ENCODE measurements around the gene CEP104. TPM values are rescaled to one million over a fixed set of nuclear protein-coding genes. Genes with fewer than 3 reads are reported as not detected.

CEP104 gene
- total RNA-seq, 4 donors from 2014 or later, result 16.1 to 56.7 (median 39.6) TPM

GRCh38 chr1:3852091-3852490 is 4.9 kb downstream of the CEP104 start:
- H3K27me3 ChIP-seq, result no peaks in the 10 kb centered on the region
- WGBS, result 84% methylated on average over 12 of the region's 12 CpGs
- no peak for TF ChIP-seq POLR2A (IDR thresholded peaks at IDR 0.05)
- no peak for TF ChIP-seq CTCF (IDR thresholded peaks at IDR 0.05)
- no peak for TF ChIP-seq POLR2AphosphoS5 (IDR thresholded peaks at IDR 0.05)
- TF ChIP-seq EP300 (IDR thresholded peaks at IDR 0.05), result no peak
- peaks cover 10% of the 10 kb centered on the region for H3K4me1 ChIP-seq
- H3K4me3 ChIP-seq, result no peak overlapping the region
- DNase-seq (ENCODE audit: low spot score in 2 of 2), result no peak
- H3K36me3 ChIP-seq, result peaks cover 35% of the 10 kb centered on the region
- no peaks in the 10 kb centered on the region for H3K9me3 ChIP-seq
- no peak overlapping the region for H3K27ac ChIP-seq

- H3K4me1 ChIP-seq, result peaks cover 9% of the 10 kb centered on the region
- no peak overlapping the region for H3K4me3 ChIP-seq
- peaks cover 42% of the 10 kb centered on the region for H3K36me3 ChIP-seq
- no peak overlapping the region for H3K27ac ChIP-seq
- H3K9me3 ChIP-seq, result no peaks in the 10 kb centered on the region
- no peak for DNase-seq (ENCODE audit: low spot score in 2 of 2)
- WGBS, result 93% methylated on average over 6 of the region's 6 CpGs
- H3K27me3 ChIP-seq, result no peaks in the 10 kb centered on the region
- TF ChIP-seq POLR2A (IDR thresholded peaks at IDR 0.05), result no peak
- no peak for TF ChIP-seq EP300 (IDR thresholded peaks at IDR 0.05)
- TF ChIP-seq POLR2AphosphoS5 (IDR thresholded peaks at IDR 0.05), result no peak
- TF ChIP-seq CTCF (IDR thresholded peaks at IDR 0.05), result no peak
These were observed 5.7 kb downstream of the CEP104 start for GRCh38 chr1:3851292-3851691.

GRCh38 chr1:3850857-3851256 is 6.2 kb downstream of the CEP104 start:
- WGBS, result 84% methylated on average over 12 of the region's 12 CpGs
- H3K4me3 ChIP-seq, result no peak overlapping the region
- H3K9me3 ChIP-seq, result no peaks in the 10 kb centered on the region
- no peak overlapping the region for H3K27ac ChIP-seq
- no peaks in the 10 kb centered on the region for H3K27me3 ChIP-seq
- no peak for TF ChIP-seq EP300 (IDR thresholded peaks at IDR 0.05)
- no peak for TF ChIP-seq POLR2AphosphoS5 (IDR thresholded peaks at IDR 0.05)
- TF ChIP-seq CTCF (IDR thresholded peaks at IDR 0.05), result no peak
- no peak for TF ChIP-seq POLR2A (IDR thresholded peaks at IDR 0.05)
- no peak for DNase-seq (ENCODE audit: low spot score in 2 of 2)
- peaks cover 42% of the 10 kb centered on the region for H3K36me3 ChIP-seq
- H3K4me1 ChIP-seq, result peaks cover 4% of the 10 kb centered on the region

GRCh38 chr1:3847081-3847480 is 9.9 kb downstream of the CEP104 start:
- Histone ChIP-seq H3K36me3 (peaks cover 67% of the 10 kb centered on the region), H3K9me3 (no peaks in the 10 kb centered on the region), H3K4me1 (no peaks in the 10 kb centered on the region), H3K27me3 (no peaks in the 10 kb centered on the region), H3K27ac (no peak overlapping the region), H3K4me3 (no peak overlapping the region)
- TF ChIP-seq POLR2A (IDR thresholded peaks at IDR 0.05), result no peak
- TF ChIP-seq CTCF (IDR thresholded peaks at IDR 0.05), result no peak
- TF ChIP-seq POLR2AphosphoS5 (IDR thresholded peaks at IDR 0.05), result no peak
- no peak for TF ChIP-seq EP300 (IDR thresholded peaks at IDR 0.05)
- DNase-seq (ENCODE audit: low spot score in 2 of 2), result no peak
- WGBS, result 72% methylated on average over 6 of the region's 6 CpGs

GRCh38 chr1:3846541-3846940 is 10.5 kb downstream of the CEP104 start:
- H3K27me3 ChIP-seq, result no peaks in the 10 kb centered on the region
- DNase-seq (ENCODE audit: low spot score in 2 of 2), result no peak
- peaks cover 67% of the 10 kb centered on the region for H3K36me3 ChIP-seq
- TF ChIP-seq POLR2A (IDR thresholded peaks at IDR 0.05), result no peak
- TF ChIP-seq EP300 (IDR thresholded peaks at IDR 0.05), result no peak
- no peak for TF ChIP-seq CTCF (IDR thresholded peaks at IDR 0.05)
- no peak for TF ChIP-seq POLR2AphosphoS5 (IDR thresholded peaks at IDR 0.05)
- H3K4me1 ChIP-seq, result no peaks in the 10 kb centered on the region
- H3K9me3 ChIP-seq, result no peaks in the 10 kb centered on the region
- 88% methylated on average over 3 of the region's 3 CpGs for WGBS
- H3K27ac ChIP-seq, result no peak overlapping the region
- H3K4me3 ChIP-seq, result no peak overlapping the region

Measured in suprapubic skin (tissue), 4 donors.